ENCODE measurements around the gene PDZD2.

DNA sequence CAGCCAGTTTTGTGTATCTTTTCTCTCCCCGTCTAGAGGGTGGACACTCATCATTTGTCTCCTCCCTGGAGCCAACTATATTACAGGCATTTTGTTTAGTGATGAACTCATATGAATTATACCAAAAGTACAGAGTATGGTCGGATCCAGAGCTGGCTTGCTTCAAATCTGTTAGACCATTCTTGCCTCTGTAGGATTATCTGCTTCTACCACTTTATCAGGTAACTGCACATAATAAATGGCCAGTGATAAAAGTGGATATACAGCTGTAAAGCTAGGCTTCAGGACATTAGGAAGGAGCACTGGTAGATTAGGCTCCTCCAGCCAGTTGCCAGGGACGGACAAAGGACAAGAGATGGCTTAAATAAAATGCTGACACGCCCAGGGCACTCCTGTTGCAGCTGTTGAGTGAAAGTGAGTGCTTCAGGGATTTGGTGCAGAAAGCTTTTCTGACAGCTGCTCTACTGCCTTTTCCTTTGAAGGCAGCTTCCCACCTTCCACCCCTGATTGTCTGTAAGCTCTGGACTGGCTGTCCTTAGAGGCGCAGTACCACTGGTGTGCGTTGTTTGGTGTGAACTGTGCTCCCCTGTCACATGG lies 259.2 kb downstream of the PDZD2 start:
- TF ChIP-seq CTCF (IDR thresholded peaks at IDR 0.05 in 4 of 5, conservative IDR thresholded peaks at IDR 0.05 in 1 of 5) (no peak), POLR2A (IDR thresholded peaks at IDR 0.05) (no peak)

All from gastrocnemius medialis (tissue), 4 donors.